ENCODE results near the gene CPSF3.

The CPSF3 gene

DNA sequence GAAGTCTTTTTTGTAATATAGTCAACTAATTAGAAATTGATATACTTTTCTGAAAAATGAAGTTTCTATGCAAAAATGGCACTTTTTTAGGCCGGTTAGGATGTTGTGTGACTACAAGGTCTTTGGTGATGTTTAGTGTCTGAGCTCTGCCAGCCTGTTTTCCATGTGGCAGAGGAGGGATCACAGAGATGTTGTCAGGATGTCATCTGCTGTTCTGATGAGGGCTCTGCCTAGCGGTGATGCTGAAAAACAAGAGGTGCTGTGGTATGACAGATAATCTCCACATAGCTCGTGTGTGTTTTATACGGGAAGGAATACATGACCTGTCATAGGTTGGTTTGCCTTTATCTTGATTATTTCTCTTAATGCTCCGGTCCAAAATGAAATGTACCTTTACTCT lies 38.9 kb downstream of the CPSF3 start:
- Histone ChIP-seq H3K4me3 (no peak overlapping the region), H3K4me1 (peaks cover 25% of the 10 kb centered on the region), H3K27me3 (no peaks in the 10 kb centered on the region), H3K9me3 (no peaks in the 10 kb centered on the region), H3K4me2 (no peak overlapping the region), H3K36me3 (peaks cover 91% of the 10 kb centered on the region), H3K27ac (no peak overlapping the region), H3K9ac (no peak overlapping the region), H4K20me1 (no peaks in the 10 kb centered on the region)
- TF ChIP-seq Cebpa-rat (IDR thresholded peaks at IDR 0.05): no peak

DNA sequence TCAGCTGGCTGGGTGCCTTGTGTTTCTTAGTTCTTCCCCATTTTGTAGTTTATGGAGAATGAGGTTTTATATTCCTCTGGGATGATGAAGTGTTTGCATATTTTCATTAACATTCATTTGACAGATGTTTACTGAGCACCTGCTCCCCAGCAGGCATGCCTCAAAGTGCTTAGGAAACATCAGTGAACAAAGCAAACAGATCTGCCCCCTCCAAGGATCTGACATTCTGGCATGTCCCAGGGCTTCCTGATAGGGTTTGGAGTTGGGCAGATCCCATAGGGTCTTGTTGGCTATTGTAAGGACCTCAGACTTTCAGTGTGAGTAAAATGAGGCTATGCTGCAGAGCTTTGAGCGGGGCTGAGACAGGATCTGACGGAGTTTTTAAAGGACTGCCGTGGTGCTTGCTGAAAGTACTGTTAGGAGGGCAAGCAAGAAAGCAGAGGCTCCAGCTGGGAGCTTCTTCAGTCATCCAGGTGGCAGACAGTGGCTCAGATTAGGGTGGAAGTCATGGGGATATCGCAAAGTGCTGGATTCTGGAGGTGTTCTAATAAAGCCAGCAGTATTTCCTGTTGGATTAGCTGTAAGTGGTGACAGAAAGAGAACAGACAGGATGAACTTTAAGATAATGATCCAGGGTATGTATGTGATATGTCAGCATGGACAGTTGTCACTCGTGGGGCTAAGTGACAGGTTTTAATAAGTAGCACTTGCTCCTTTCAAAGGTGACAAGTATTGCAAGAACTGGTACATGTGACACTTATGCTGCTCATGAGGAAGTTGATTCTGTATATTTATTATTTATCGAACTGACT lies 39.6 kb downstream of the CPSF3 start:
- TF ChIP-seq Cebpa-rat (IDR thresholded peaks at IDR 0.05): no peak
- Histone ChIP-seq H3K9me3 (no peaks in the 10 kb centered on the region), H3K36me3 (peaks cover 89% of the 10 kb centered on the region), H3K27me3 (no peaks in the 10 kb centered on the region), H3K27ac (no peak overlapping the region), H3K4me2 (no peak overlapping the region), H3K4me1 (peaks cover 25% of the 10 kb centered on the region), H3K9ac (no peak overlapping the region), H3K4me3 (no peak overlapping the region), H4K20me1 (no peaks in the 10 kb centered on the region)

DNA sequence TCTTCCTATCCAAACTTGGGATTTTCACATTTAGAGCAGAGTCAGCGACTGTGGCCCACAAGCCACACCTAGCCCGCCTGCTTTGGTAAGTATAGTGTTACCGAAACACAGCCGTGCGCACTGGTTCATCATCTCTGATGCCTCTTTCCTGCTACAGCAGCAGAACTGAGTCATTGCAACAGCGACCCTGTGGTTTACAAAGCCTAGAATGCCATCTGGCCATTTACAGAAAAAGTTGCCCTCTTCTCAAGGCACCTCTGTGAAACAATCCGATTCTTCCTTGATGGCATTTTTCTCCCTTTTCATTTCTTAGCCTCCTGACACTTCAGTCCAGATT lies 40.2 kb downstream of the CPSF3 start:
- no peak overlapping the region for H3K4me2 ChIP-seq
- H3K4me3 ChIP-seq: no peak overlapping the region
- no peaks in the 10 kb centered on the region for H3K9me3 ChIP-seq
- H3K27me3 ChIP-seq: no peaks in the 10 kb centered on the region
- H3K9ac ChIP-seq: no peak overlapping the region
- H3K27ac ChIP-seq: no peak overlapping the region
- no peaks in the 10 kb centered on the region for H4K20me1 ChIP-seq
- peaks cover 25% of the 10 kb centered on the region for H3K4me1 ChIP-seq
- H3K36me3 ChIP-seq: peaks cover 89% of the 10 kb centered on the region
- no peak for TF ChIP-seq Cebpa-rat (IDR thresholded peaks at IDR 0.05)

DNA sequence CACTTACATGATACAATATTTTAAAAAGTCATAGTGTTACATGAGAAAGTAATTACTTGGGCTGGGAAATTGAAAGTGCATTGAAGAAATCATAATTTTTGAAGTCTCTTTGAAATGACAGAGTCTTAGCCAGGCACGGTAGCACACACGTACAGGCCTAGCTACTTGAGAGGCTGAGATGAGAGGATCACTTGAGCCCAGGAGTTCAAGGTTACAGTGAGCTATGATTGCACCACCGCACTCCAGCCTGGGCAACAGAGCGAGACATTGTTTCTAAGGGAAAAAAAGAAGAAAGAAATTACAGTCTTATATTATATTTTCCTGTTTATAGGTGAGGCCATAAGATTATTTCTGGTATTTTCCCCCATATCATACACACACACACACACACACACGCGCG lies 41.7 kb downstream of the CPSF3 start:
- Histone ChIP-seq H3K27ac (no peak overlapping the region), H4K20me1 (no peaks in the 10 kb centered on the region), H3K36me3 (peaks cover 89% of the 10 kb centered on the region), H3K9ac (no peak overlapping the region), H3K9me3 (no peaks in the 10 kb centered on the region), H3K4me1 (peaks cover 25% of the 10 kb centered on the region), H3K4me3 (no peak overlapping the region), H3K4me2 (no peak overlapping the region), H3K27me3 (no peaks in the 10 kb centered on the region)
- TF ChIP-seq Cebpa-rat (IDR thresholded peaks at IDR 0.05): no peak

DNA sequence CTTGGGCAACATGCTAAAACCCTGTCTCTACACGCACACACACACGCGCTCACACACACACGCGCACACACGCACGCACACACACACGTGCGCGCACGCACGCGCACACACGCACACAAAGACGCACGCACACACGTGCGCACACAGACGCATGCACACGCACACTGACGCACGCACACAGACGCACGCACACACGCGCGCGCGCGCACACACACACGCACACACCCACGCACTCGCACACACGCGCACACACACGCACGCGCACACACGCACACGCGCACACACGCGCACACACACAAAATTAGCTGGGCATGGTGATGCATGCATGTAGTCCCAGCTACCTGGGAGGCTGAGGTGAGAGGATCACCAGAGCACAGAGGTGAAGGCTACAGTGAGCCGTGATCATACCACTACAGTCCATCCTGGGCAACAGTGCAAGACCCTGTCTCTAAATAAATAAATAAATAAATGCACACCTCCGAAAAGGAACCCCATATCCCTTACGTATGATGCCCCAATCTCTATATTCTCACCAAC lies 42.8 kb downstream of the CPSF3 start:
- Histone ChIP-seq H3K27ac (no peak overlapping the region), H3K27me3 (no peaks in the 10 kb centered on the region), H4K20me1 (no peaks in the 10 kb centered on the region), H3K4me2 (no peak overlapping the region), H3K4me3 (no peak overlapping the region), H3K9me3 (no peaks in the 10 kb centered on the region), H3K9ac (no peak overlapping the region), H3K36me3 (peaks cover 91% of the 10 kb centered on the region), H3K4me1 (peaks cover 25% of the 10 kb centered on the region)
- no peak for TF ChIP-seq Cebpa-rat (IDR thresholded peaks at IDR 0.05)

DNA sequence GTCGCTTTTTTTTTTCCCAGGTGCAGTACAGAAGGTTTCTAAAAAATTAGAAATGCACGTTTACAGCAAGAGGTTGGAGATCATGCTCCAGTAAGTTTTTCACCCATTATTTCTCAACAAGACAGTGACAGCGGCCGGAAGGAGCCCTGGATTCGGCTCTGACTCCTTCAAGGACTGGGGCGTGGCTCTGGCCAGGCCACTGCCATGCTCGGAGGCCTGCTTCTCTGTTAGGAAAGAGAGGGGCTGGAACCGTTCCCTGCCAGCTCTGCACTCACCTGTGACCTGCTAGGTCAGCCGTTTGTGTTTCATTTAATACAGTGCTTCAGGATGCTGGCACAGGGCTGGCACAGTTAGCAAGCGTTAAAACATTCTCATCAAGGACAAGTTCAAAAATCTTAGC lies 44.2 kb downstream of the CPSF3 start:
- Histone ChIP-seq H4K20me1 (no peaks in the 10 kb centered on the region), H3K36me3 (peaks cover 90% of the 10 kb centered on the region), H3K27me3 (no peaks in the 10 kb centered on the region), H3K9me3 (no peaks in the 10 kb centered on the region), H3K4me2 (no peak overlapping the region), H3K9ac (no peak overlapping the region), H3K27ac (no peak overlapping the region), H3K4me3 (no peak overlapping the region), H3K4me1 (peaks cover 32% of the 10 kb centered on the region)
- no peak for TF ChIP-seq Cebpa-rat (IDR thresholded peaks at IDR 0.05)

DNA sequence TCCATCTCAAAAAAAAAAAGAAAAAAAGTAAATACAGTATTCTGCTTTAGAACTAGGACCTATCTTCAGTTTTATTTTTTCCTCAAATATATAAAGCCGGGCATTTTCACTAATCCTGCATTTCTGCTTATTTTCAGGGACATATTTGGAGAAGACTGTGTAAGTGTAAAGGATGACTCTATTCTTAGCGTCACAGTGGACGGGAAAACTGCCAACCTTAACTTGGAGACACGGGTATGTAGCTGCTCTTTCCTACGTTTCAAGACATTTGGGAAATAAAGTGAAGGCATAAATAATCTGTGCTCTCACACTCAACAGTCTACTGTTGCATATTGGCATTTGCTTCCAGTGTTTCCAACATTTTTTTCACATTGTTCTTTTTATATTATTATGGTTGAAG lies 47.8 kb downstream of the CPSF3 start:
- TF ChIP-seq Cebpa-rat (IDR thresholded peaks at IDR 0.05): no peak
- Histone ChIP-seq H3K27me3 (no peaks in the 10 kb centered on the region), H3K4me3 (no peak overlapping the region), H3K9me3 (no peaks in the 10 kb centered on the region), H3K4me1 (peaks cover 37% of the 10 kb centered on the region), H4K20me1 (no peaks in the 10 kb centered on the region), H3K4me2 (no peak overlapping the region), H3K36me3 (peaks cover 65% of the 10 kb centered on the region), H3K9ac (no peak overlapping the region), H3K27ac (no peak overlapping the region)

DNA sequence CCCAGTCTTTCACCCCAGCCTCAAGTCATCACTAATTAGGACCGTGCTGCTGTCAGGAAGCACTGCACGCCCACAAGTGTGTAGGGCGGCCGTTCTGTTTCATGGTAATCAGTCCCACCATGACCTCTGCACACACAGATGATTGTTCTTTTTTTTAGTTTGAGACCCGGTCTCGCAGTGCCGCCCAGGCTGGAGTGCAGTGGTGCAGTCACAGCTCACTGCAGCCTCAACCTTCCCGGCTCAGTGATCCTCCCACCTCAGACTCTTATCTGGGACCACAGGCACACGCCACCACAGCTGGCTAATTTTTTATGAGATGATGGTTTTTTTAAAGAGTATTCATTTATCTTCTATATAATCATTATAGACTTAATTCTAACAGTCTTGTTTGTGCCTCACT lies 49.1 kb downstream of the CPSF3 start:
- H3K4me3 ChIP-seq: no peak overlapping the region
- H3K9me3 ChIP-seq: no peaks in the 10 kb centered on the region
- no peaks in the 10 kb centered on the region for H3K27me3 ChIP-seq
- peaks cover 47% of the 10 kb centered on the region for H3K4me1 ChIP-seq
- H4K20me1 ChIP-seq: no peaks in the 10 kb centered on the region
- H3K9ac ChIP-seq: no peak overlapping the region
- H3K4me2 ChIP-seq: peak overlapping the region; percentile 2; the same call in 1 of the 2 replicates
- H3K27ac ChIP-seq: no peak overlapping the region
- peaks cover 68% of the 10 kb centered on the region for H3K36me3 ChIP-seq
- TF ChIP-seq Cebpa-rat (IDR thresholded peaks at IDR 0.05): no peak

DNA sequence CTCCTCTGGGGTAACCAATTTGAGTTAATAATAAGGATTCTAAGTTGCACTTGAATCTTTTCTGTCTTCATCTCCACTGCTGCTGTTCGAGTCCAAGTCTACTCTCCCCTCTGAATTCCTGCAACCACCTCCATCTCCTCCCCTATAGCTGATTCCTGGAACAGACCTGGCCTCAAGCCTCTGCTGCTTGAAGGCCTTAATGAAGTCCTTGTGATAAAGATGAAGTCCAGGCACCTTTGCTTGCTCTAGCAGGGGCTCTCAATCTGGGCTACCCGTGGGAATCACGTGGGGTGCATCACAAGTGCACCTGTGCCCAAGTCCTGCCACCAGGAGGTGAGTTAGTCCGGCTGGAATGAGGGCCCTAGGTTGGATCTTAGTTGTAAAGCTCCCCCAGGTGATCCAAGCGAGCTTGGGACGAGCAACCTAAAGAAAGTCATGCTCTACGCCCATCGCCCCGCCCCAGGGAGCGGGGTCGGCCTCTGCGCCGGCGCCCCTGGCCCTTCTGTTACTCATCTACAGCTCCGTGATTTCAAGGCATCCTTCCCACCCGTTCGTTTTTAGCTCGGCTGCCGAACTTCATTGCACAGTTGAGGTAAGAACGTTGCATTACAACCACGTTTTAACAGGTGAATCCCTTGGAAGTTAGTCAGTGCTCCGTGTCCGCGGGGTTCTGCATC lies 50.0 kb downstream of the CPSF3 start:
- Histone ChIP-seq H3K4me3 (peak overlapping the region; percentile 80), H3K9me3 (no peaks in the 10 kb centered on the region), H3K4me1 (peaks cover 47% of the 10 kb centered on the region), H3K27ac (peak overlapping the region; percentile 91), H3K27me3 (no peaks in the 10 kb centered on the region), H3K36me3 (peaks cover 63% of the 10 kb centered on the region), H4K20me1 (no peaks in the 10 kb centered on the region), H3K9ac (peak overlapping the region; percentile 88), H3K4me2 (peak overlapping the region; percentile 98)
- no peak for TF ChIP-seq Cebpa-rat (IDR thresholded peaks at IDR 0.05)

DNA sequence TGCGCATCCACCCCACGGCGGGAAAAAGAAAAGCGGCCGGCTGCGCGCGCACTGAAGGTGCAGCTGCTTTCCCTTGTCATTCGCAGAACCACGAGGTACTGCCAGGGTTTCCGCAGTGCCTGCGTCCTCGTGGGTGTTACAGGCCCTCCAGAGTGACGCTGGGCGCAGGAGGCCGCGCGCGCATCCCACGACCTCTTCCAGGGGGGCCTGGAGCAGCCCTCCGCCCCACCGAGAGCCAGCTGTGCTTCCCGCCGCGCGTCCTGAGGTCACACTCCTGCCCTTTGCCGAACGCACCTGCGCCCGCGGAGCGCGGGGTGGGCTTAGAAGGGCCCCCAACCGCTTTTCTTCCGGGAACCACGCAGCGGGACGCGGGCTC lies 50.5 kb downstream of the CPSF3 start:
- Histone ChIP-seq H4K20me1 (0 out of 2 replicates have a peak, but pooled peaks cover 5% of the 10 kb centered on the region), H3K36me3 (peaks cover 63% of the 10 kb centered on the region), H3K4me1 (peaks cover 47% of the 10 kb centered on the region), H3K27me3 (no peaks in the 10 kb centered on the region), H3K9ac (peak overlapping the region; percentile 88), H3K4me2 (peak overlapping the region; percentile 98), H3K4me3 (peak overlapping the region; percentile 80), H3K27ac (peak overlapping the region; percentile 91), H3K9me3 (no peaks in the 10 kb centered on the region)
- no peak for TF ChIP-seq Cebpa-rat (IDR thresholded peaks at IDR 0.05)

Data from BLaER1 (cell line).